ENCODE results near the gene ZNF429. TPM values are rescaled to one million over a fixed set of nuclear protein-coding genes. Genes with fewer than 3 reads are reported as not detected.
"Not testable (repeated sequence)": the region's sequence is repeated elsewhere in the genome, so short reads cannot be mapped to it uniquely, and the experiment has no call there.

ZNF429 gene
- total RNA-seq, 3 donors from 2014 or later (not counting 1 experiment from before 2014, with no cell fraction given), result 15.7 to 21.0 (median 18.7) TPM

DNA sequence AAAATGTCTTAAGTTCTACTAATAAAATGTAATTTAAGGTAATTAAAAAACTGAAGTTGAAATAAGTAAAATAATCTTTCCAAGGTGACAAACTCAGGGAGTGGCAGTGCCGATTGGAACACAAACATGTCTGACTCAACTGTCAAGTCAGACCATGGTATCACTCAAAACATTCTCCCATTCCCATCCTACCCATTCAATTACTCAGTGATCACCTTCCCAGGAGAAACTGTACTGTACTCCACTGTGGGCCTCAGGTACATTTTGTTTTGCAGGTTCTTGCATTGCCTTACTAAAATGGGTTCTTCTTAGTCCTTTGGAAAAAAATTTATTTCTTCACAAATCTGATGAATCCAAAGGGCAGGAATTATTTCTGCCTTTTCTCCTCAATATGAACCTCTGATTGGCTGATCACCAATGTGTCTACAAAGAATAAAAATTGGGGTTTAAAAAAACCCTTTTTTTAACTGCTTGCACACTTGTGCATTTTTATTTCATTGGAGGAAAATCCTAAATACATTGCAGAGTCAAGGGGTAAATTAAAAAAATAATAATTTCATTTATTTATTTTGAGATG, 96.8 kb downstream of the ZNF429 start:
- peaks cover 12% of the 10 kb centered on the region for H3K4me1 ChIP-seq (ENCODE audit: control insufficient read depth, insufficient read depth, low read length)
- WGBS (ENCODE audit: insufficient coverage), result 94% methylated on average over 1 of the region's 1 CpG
- no peaks in the 10 kb centered on the region for H3K27me3 ChIP-seq (ENCODE audit: control insufficient read depth, insufficient read depth, low read length)
- TF ChIP-seq, protein P1, sequence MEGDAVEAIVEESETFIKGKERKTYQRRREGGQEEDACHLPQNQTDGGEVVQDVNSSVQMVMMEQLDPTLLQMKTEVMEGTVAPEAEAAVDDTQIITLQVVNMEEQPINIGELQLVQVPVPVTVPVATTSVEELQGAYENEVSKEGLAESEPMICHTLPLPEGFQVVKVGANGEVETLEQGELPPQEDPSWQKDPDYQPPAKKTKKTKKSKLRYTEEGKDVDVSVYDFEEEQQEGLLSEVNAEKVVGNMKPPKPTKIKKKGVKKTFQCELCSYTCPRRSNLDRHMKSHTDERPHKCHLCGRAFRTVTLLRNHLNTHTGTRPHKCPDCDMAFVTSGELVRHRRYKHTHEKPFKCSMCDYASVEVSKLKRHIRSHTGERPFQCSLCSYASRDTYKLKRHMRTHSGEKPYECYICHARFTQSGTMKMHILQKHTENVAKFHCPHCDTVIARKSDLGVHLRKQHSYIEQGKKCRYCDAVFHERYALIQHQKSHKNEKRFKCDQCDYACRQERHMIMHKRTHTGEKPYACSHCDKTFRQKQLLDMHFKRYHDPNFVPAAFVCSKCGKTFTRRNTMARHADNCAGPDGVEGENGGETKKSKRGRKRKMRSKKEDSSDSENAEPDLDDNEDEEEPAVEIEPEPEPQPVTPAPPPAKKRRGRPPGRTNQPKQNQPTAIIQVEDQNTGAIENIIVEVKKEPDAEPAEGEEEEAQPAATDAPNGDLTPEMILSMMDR (IDR thresholded peaks at IDR 0.05), result no peak
- no peak for ATAC-seq
- no peak overlapping the region for H3K4me3 ChIP-seq (ENCODE audit: low read length)
- H3K27ac ChIP-seq (ENCODE audit: low read length), result no peak overlapping the region
- Mint-ChIP-seq H3K4me1 (peaks cover 20 to 23% of the 10 kb centered on the region in 2 donors), H3K27me3 (ENCODE audit: low read depth in 2 of 2) (peaks cover 0 to 3% of the 10 kb centered on the region in 2 donors), H3K27ac (no peak overlapping the region), H3K9me3 (no peaks in the 10 kb centered on the region), H3K36me3 (no peaks in the 10 kb centered on the region), H3K4me3 (no peak overlapping the region)
- intact Hi-C loops (cut with micrococcal nuclease), result no loop called here
- H3K9me3 ChIP-seq (ENCODE audit: control insufficient read depth, insufficient read depth, low read length), result no peaks in the 10 kb centered on the region
- no peaks in the 10 kb centered on the region for H3K36me3 ChIP-seq (ENCODE audit: control insufficient read depth, insufficient read depth, low read length)
- no peak for DNase-seq

DNA sequence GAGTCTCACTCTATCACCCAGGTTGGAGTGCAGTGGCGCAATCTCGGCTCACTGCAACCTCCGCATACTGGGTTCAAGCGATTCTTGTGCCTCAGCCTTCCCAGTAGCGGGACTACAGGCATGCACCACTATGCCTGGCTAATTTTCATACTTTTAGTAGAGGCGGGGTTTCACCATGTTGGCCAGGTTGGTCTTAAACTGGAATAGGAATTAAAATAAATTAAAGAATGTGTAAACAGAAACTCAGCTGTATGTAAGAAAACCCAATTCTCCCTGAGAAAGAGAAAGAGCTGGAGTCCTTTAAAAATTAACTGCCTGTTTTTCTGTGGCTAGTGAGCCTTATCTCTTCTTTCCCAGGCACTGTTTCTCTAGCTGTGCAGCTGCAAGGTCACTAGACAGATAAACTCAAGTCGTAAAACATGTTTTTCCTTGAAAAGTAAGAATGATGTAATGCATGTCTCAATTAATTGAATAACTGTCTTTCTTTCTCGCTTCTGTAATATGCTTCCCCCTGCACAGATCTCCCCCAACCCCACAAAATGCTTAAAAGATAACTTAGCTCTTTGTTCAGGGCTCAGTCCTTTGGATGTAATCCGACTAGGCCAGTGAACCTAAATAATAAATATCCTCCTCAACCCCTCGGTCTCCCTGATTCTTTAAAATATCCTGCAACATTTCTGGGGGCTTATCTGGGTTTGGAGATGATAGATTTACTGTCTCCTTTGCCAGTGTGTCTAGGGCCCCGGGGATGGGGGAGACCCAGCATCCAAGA, 97.4 kb downstream of the ZNF429 start:
- H3K27ac ChIP-seq (ENCODE audit: low read length); intact Hi-C loops (cut with micrococcal nuclease): not testable (repeated sequence)

DNA sequence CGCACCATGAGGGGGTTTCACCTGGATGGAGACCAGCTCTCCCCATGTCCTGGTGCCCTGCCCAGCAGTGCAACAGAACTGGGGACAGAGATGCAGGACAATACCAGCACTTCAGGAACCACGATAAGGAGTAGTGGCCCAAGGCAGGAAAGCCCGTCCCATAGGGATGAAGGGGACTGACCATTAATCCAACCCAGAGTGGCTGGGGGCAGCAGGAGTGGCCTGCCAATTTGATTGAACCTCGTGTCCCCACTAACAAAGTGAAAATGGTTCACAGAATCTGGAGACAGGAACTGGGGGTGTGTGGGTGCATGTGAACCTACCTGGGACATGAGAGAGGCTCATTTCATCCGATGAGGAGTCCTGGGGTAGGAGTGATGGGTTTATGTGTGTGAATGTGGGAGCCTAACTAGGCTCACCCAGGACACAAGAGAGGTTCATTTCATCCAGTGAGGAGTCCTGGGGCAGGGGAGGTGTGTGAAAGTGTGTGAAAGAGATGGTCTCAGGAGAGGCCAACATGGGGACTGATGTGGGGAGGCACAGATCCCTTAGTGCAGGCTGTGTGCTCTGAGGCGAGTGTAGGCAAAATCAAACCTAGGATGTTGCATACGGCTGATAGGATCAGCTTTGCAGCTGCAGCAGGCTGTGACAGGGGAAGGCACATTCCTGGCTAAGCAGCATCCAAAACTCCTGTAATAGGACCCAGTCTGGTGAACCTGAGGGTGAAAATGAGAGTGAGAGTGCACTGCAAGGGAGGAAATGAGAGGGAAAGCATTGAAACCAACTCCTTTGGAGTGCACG, 98.2 kb downstream of the ZNF429 start:
- H3K27me3 Mint-ChIP-seq (ENCODE audit: low read depth in 2 of 2), result peaks cover 0 to 3% of the 10 kb centered on the region in 2 donors
- no peaks in the 10 kb centered on the region for H3K36me3 Mint-ChIP-seq
- Histone ChIP-seq H3K4me1 (ENCODE audit: control insufficient read depth, insufficient read depth, low read length) (peaks cover 12% of the 10 kb centered on the region), H3K27me3 (ENCODE audit: control insufficient read depth, insufficient read depth, low read length) (no peaks in the 10 kb centered on the region), H3K36me3 (ENCODE audit: control insufficient read depth, insufficient read depth, low read length) (no peaks in the 10 kb centered on the region), H3K4me3 (ENCODE audit: low read length) (no peak overlapping the region), H3K27ac (ENCODE audit: low read length) (no peak overlapping the region), H3K9me3 (ENCODE audit: control insufficient read depth, insufficient read depth, low read length) (no peaks in the 10 kb centered on the region)
- H3K4me3 Mint-ChIP-seq, result peak overlapping the region; percentile 98
- peak in 1 of 2 donors; percentile 9 for DNase-seq
- H3K27ac Mint-ChIP-seq, result peak overlapping the region; percentile 90 to 91
- intact Hi-C loops (cut with micrococcal nuclease), result no loop called here
- H3K9me3 Mint-ChIP-seq, result no peaks in the 10 kb centered on the region
- TF ChIP-seq, protein P1 (IDR thresholded peaks at IDR 0.05), result no peak
- no peak for ATAC-seq
- H3K4me1 Mint-ChIP-seq, result peaks cover 20 to 23% of the 10 kb centered on the region in 2 donors
- WGBS (ENCODE audit: insufficient coverage), result 73% methylated on average over 8 of the region's 8 CpGs

More for the DNA sequence above, 97.4 kb downstream of the ZNF429 start:
- Mint-ChIP-seq H3K27ac (peak overlapping the region in 1 of 2 donors; percentile 90), H3K4me1 (peaks cover 20 to 23% of the 10 kb centered on the region in 2 donors), H3K4me3 (peak overlapping the region; percentile 98)
- peaks cover 12% of the 10 kb centered on the region for H3K4me1 ChIP-seq (ENCODE audit: control insufficient read depth, insufficient read depth, low read length)
- not testable (repeated sequence) for H3K9me3 Mint-ChIP-seq; DNase-seq; ATAC-seq; H3K36me3 ChIP-seq (ENCODE audit: control insufficient read depth, insufficient read depth, low read length); H3K9me3 ChIP-seq (ENCODE audit: control insufficient read depth, insufficient read depth, low read length); H3K27me3 ChIP-seq (ENCODE audit: control insufficient read depth, insufficient read depth, low read length); H3K27me3 Mint-ChIP-seq (ENCODE audit: low read depth in 2 of 2); H3K36me3 Mint-ChIP-seq; H3K4me3 ChIP-seq (ENCODE audit: low read length)
- 70% methylated on average over 10 of the region's 11 CpGs for WGBS (ENCODE audit: insufficient coverage)
